Adrenal gland (tissue), 12 donors: Measurements from ENCODE around the gene KCNT1. TPM values are rescaled to one million over a fixed set of nuclear protein-coding genes. Genes with fewer than 3 reads are reported as not detected.

Experiments used
- DNase-seq, 7 donors: peaks; one replicate each; pipeline ENCODE4 v3.0.0-alpha.2; 2019 to 2020
- H3K27ac ChIP-seq, 5 donors: fragments of 200-600 bp; sonication (generic) in 4 of 5; 1 replicate in 3 of 5; 2 replicates in 2 of 5; pipeline versions ENCODE4 v1.5.1 to v1.8.0; 2016 to 2020; ENCODE audit warnings: mild to moderate bottlenecking in 1 of 5
- H3K27me3 ChIP-seq: fragments of 200-600 bp; 2 replicates; pipeline ENCODE4 v1.8.0; 2021
- H3K36me3 ChIP-seq, 2 donors: fragments of 200-600 bp; replicated peaks in 1 of 2; 1 replicate in 1 of 2; 2 replicates in 1 of 2; pipeline versions ENCODE4 v1.5.1 to v1.8.0; 2018 to 2022
- H3K4me1 ChIP-seq, 2 donors: fragments of 200-600 bp; replicated peaks in 1 of 2; 1 replicate in 1 of 2; 2 replicates in 1 of 2; pipeline versions ENCODE4 v1.5.1 to v1.8.0; 2018 to 2021
- H3K4me3 ChIP-seq, 4 donors: fragments of 200-600 bp; sonication (generic) in 3 of 4; one replicate each; pipeline ENCODE4 v1.5.1; 2016 to 2018
- H3K9me3 ChIP-seq, 3 donors: fragments of 200-600 bp; sonication (generic) in 1 of 3; replicated peaks in 1 of 3; 1 replicate in 2 of 3; 2 replicates in 1 of 3; pipeline versions ENCODE4 v1.5.1 to v1.8.0; 2016 to 2021
- POLR2A ChIP-seq, 2 donors: fragments of 450-650 bp; IDR thresholded peaks; one replicate each; pipeline ENCODE4 v1.6.1; 2017; ENCODE audit warnings: antibody characterized with exemption in 2 of 2, mild to moderate bottlenecking in 2 of 2, moderate library complexity in 1 of 2
- WGBS, 4 donors: extraction: QIAGEN DNeasy Blood & Tissue Kit in 2 of 4; methylation state at CpG; one replicate each; pipeline versions ENCODE4 v1.1.5 to v1.1.7; 2013 to 2017; 5-methylcytosine and 5-hydroxymethylcytosine counted together
- intact Hi-C, 2 donors: fragments of 100-400 bp; cut with DNase I; formaldehyde crosslinking; loops; one replicate each; pipeline versions ENCODE4 v1.14.1 to v1.15.0; 2022 to 2023
- polyA plus RNA-seq, 3 donors: library from polyadenylated mRNA; stranded (reverse); fragments of 200-250 nt in 2 of 3; fragments of 350-450 nt in 1 of 3; fragmentation: Illumina TruSeq in 1 of 3; extraction: RNeasy Lipid Tissue Mini Kit (QIAGEN cat#74804) in 1 of 3; gene quantifications; one replicate each; pipeline ENCODE4 v1.2.3, GENCODE V29; 2013 to 2014
- total RNA-seq, 9 donors: library from RNA; depleted of rRNA in 4 of 9; stranded (reverse); fragments of >200 nt in 4 of 9; fragments of 120-200 nt in 1 of 9; fragmentation: NEBNext Ultra II Directional in 1 of 9; extraction: Animal tissue kit (Norgen Biotek cat#: 25700) in 1 of 9; gene quantifications; one replicate each; pipeline versions ENCODE4 v1.1.0 to v1.2.4, GENCODE V29; 2013 to 2023
- TF ChIP-seq, protein P1 (sequence below), 6 experiments: fragments of 450-650 bp in 4 of 6; fragments of 200-600 bp in 2 of 6; sonication (generic) in 1 of 6; IDR thresholded peaks; 1 replicate in 5 of 6; 2 replicates in 1 of 6; pipeline versions ENCODE4 v1.5.1 to v1.8.0; 2016 to 2021; ENCODE audit warnings: antibody characterized with exemption in 6 of 6, mild to moderate bottlenecking in 2 of 6, moderate library complexity in 1 of 6
- donor health status: healthy with polysubstance abuse.
- donor health status: Bipolar disorder and iron deficiency.
- donor health status: DM: yes; HTN: yes; CAD: no.
- donor health status: DM: no; HTN: no; CAD: no.
- donor health status: DM: no; HTN: no; CAD: no.
- donor health status: DM: yes; HTN: yes; CAD: no.

KCNT1 gene
- total and polyA plus RNA-seq, 12 donors = 0.05 to 2.4 (median 0.24) TPM; not detected in 6

DNA sequence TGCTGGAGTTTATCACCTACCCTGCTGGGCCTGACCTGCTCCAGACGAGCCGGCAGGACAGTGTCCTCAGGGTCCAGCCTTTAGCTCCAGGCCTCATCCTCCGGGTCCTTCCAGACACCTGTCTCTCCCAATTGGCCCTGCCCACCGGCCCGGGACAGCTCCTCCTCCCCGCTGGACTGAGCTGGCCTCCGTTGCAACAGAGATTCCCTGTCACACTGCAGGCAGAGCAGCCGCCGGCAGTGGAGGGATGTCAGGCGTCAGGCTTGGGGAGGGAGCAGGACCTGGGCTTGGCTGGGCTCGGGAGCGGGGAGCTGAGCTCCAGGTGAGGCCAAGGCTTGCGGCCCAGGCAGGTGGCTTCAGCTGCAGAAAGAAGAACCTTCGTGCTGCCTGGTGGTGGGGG is 1.7 kb downstream of the KCNT1 start:
- DNase-seq = no peak
- intact Hi-C loops = loop anchor here in 1 of 2 donors (5.0 to 10.0 kb wide), 2 partner anchors 261 to 419 kb away; partner anchors contain the start of gene UBAC1
- Histone ChIP-seq H3K4me1 (peaks cover 0 to 8% of the 10 kb centered on the region in 2 donors), H3K9me3 (no peaks in the 10 kb centered on the region), H3K27me3 (peaks cover 24% of the 10 kb centered on the region), H3K4me3 (no peak overlapping the region), H3K27ac (no peak overlapping the region), H3K36me3 (no peaks in the 10 kb centered on the region)
- WGBS, 4 donors = 41 to 63% (median 56%) methylated on average over 6 to 14 of the region's 14 CpGs
- TF ChIP-seq POLR2A (IDR thresholded peaks at IDR 0.05) = no peak
- TF ChIP-seq, protein P1, sequence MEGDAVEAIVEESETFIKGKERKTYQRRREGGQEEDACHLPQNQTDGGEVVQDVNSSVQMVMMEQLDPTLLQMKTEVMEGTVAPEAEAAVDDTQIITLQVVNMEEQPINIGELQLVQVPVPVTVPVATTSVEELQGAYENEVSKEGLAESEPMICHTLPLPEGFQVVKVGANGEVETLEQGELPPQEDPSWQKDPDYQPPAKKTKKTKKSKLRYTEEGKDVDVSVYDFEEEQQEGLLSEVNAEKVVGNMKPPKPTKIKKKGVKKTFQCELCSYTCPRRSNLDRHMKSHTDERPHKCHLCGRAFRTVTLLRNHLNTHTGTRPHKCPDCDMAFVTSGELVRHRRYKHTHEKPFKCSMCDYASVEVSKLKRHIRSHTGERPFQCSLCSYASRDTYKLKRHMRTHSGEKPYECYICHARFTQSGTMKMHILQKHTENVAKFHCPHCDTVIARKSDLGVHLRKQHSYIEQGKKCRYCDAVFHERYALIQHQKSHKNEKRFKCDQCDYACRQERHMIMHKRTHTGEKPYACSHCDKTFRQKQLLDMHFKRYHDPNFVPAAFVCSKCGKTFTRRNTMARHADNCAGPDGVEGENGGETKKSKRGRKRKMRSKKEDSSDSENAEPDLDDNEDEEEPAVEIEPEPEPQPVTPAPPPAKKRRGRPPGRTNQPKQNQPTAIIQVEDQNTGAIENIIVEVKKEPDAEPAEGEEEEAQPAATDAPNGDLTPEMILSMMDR (IDR thresholded peaks at IDR 0.05) = no peak

DNA sequence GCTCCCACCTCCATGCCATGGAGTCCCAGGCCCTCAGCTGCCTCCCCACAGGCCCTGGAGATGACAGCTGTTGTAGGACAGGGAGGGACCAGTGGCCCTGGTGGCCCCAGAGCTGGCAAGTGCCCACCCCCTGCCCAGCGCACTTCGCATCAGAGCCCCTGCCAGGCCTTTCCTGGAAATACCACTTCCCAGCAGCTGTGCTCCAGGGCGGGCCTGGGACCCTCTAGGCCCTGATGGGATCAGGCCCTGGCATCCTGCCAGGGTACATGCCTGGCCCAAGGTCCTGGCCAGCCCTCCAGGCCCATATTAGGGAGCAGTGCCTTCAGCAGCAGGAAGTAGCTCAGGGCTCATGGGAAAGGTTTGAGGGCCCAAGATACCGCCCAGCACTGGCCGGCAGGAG is 2.5 kb downstream of the KCNT1 start:
- Histone ChIP-seq H3K4me1 (peaks cover 0 to 8% of the 10 kb centered on the region in 2 donors), H3K9me3 (no peaks in the 10 kb centered on the region), H3K27me3 (peaks cover 24% of the 10 kb centered on the region), H3K4me3 (no peak overlapping the region), H3K36me3 (no peaks in the 10 kb centered on the region), H3K27ac (no peak overlapping the region)
- intact Hi-C loops = loop anchor here in 1 of 2 donors (5.0 to 10.0 kb wide), 2 partner anchors 260 to 418 kb away; partner anchors contain the start of gene UBAC1
- 60 to 94% (median 74%) methylated on average over 2 to 5 of the region's 5 CpGs; no CpG with 5 or more reads in 1 of the 4 donors for WGBS, 4 donors
- peak in 1 of 7 donors; percentile 13 for DNase-seq
- TF ChIP-seq, protein P1 (IDR thresholded peaks at IDR 0.05) = no peak
- no peak for TF ChIP-seq POLR2A (IDR thresholded peaks at IDR 0.05)

DNA sequence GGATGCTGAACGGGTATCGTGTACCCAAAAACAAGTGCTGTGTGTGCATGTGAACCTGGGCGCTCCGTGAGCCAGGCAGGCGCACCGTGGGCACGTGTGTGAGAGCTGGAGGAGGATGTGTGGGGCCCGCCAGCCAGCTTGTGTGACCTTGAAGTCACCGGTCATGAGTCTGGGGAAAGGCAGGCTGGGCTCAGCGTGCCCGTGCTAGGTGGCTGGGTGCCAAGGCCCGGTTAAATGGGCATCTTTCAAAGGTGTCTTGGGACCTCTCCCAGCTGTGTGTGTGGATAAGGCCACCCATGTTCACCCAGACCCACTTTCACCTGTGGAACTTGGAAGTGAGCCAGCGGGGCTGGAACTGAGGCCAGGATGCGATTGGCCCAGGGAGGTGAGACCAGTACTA is 3.4 kb downstream of the KCNT1 start:
- Histone ChIP-seq H3K36me3 (no peaks in the 10 kb centered on the region), H3K4me3 (no peak overlapping the region), H3K9me3 (no peaks in the 10 kb centered on the region), H3K27me3 (peaks cover 24% of the 10 kb centered on the region), H3K4me1 (peaks cover 0 to 8% of the 10 kb centered on the region in 2 donors), H3K27ac (no peak overlapping the region)
- intact Hi-C loops = loop anchor here in 1 of 2 donors (10.0 kb wide), 1 partner anchor 259 kb away; the partner anchor contains the start of gene UBAC1
- DNase-seq = peak in 6 of 7 donors; percentile 45 to 68 (median 53)
- WGBS, 4 donors = 36 to 51% (median 43%) methylated on average over 6 to 14 of the region's 14 CpGs
- no peak for TF ChIP-seq POLR2A (IDR thresholded peaks at IDR 0.05)
- TF ChIP-seq, protein P1 (IDR thresholded peaks at IDR 0.05) = no peak

DNA sequence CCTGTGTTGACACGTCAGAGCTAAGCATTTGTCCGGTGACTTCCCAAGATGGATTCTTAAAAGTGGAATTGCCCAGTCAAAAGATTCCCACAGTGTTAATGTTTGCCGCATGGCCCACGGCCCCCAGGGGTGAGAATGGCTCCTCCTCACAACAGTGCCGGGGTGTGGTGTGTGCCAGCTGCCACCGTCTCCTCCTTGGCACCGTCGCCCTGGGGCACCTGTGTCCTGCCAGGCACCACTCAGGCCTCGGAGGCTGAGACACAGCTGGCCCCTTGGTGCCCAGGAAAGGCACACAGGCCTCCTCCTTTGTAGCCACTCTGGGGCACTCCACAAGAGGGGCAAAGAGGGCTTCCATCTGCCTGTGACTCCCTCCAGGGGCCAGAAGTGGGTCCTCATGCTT is 4.3 kb downstream of the KCNT1 start:
- Histone ChIP-seq H3K27me3 (peaks cover 24% of the 10 kb centered on the region), H3K4me1 (peaks cover 0 to 8% of the 10 kb centered on the region in 2 donors), H3K9me3 (no peaks in the 10 kb centered on the region), H3K36me3 (no peaks in the 10 kb centered on the region), H3K4me3 (no peak overlapping the region), H3K27ac (no peak overlapping the region)
- no peak for TF ChIP-seq POLR2A (IDR thresholded peaks at IDR 0.05)
- TF ChIP-seq, protein P1 (IDR thresholded peaks at IDR 0.05) = no peak
- intact Hi-C loops = loop anchor here in 1 of 2 donors (10.0 kb wide), 1 partner anchor 259 kb away; the partner anchor contains the start of gene UBAC1
- DNase-seq = no peak
- 83 to 90% (median 85%) methylated on average over 7 to 9 of the region's 9 CpGs for WGBS, 4 donors
